HUES64 (cell line): ENCODE results near the gene RASEF.

Experiments used
- H3K27ac ChIP-seq: 2 replicates; pipeline ENCODE4 v1.7.0; 2013; ENCODE audit warnings: low read depth, low read length, inconsistent platforms
- H3K27me3 ChIP-seq: 2 replicates; pipeline ENCODE4 v1.6.1; 2013; ENCODE audit warnings: mild to moderate bottlenecking, low read length; ENCODE audit not compliant: insufficient read depth
- H3K36me3 ChIP-seq: 2 replicates; pipeline ENCODE4 v1.6.1; 2013; ENCODE audit warnings: mild to moderate bottlenecking, low read length; ENCODE audit not compliant: insufficient read depth
- H3K4me1 ChIP-seq: 2 replicates; pipeline ENCODE4 v1.6.1; 2013; ENCODE audit warnings: mild to moderate bottlenecking, low read length, moderate library complexity; ENCODE audit not compliant: insufficient read depth
- H3K4me3 ChIP-seq: 2 replicates; pipeline ENCODE4 v1.5.1; 2013; ENCODE audit warnings: mild to moderate bottlenecking, low read length, moderate library complexity
- H3K9ac ChIP-seq: 2 replicates; pipeline ENCODE4 v1.6.1; 2013; ENCODE audit warnings: mild to moderate bottlenecking, low read depth, low read length
- H3K9me3 ChIP-seq: 2 replicates; pipeline ENCODE4 v1.6.1; 2013; ENCODE audit warnings: low read depth, low read length; ENCODE audit not compliant: insufficient read depth
- whole genome bisulfite sequencing: fragments of 150-250, 120-280 bp; methylation state at CpG from one replicate; pipeline ENCODE4 v1.1.7; 2013; ENCODE audit warnings: missing lambda C conversion rate; 5-methylcytosine and 5-hydroxymethylcytosine counted together

The RASEF gene

GRCh38 chr9:83030391-83031107 is 32.4 kb downstream of the RASEF start:
- no peak overlapping the region for H3K4me3 ChIP-seq
- WGBS: 91% methylated on average over 6 of the region's 6 CpGs
- no peak overlapping the region for H3K9ac ChIP-seq

DNA sequence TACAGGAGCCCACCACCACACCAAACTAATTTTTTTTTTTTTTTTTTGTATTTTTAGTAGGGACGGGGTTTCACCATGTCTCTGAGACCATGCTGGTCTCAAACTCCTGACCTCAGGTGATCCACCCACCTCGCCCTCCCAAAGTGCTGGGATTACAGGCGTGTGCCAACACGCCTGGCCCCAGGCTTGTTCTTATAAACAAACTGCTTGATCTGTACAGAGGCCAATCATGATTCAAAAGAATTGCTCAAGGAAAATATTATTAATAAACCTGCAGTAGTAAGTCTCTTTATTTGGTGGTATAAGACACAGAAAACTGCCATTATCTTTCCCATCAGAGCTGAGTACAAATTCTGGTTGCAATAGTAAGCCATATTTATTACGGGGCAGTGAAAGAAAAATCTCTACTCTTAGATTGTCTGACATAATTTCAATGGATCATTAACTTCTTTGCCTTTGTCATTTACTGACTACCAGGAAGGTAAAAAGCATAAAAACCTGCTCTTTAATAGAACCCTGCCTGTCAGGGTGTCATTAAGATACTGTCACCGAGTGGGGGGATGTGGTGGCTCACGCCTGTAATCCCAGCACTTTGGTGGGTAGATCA is 33.3 kb downstream of the RASEF start:
- H3K36me3 ChIP-seq: no peaks in the 10 kb centered on the region
- H3K4me1 ChIP-seq: no peaks in the 10 kb centered on the region
- no peak overlapping the region for H3K9ac ChIP-seq
- WGBS: 95% methylated on average over 7 of the region's 7 CpGs
- no peak overlapping the region for H3K27ac ChIP-seq
- no peak overlapping the region for H3K4me3 ChIP-seq
- H3K27me3 ChIP-seq: no peaks in the 10 kb centered on the region
- H3K9me3 ChIP-seq: no peaks in the 10 kb centered on the region

More at GRCh38 chr9:83030391-83031107, 32.4 kb downstream of the RASEF start:
- no peak overlapping the region for H3K27ac ChIP-seq
- no peaks in the 10 kb centered on the region for H3K36me3 ChIP-seq
- H3K27me3 ChIP-seq: no peaks in the 10 kb centered on the region
- H3K4me1 ChIP-seq: no peaks in the 10 kb centered on the region
- no peaks in the 10 kb centered on the region for H3K9me3 ChIP-seq

DNA sequence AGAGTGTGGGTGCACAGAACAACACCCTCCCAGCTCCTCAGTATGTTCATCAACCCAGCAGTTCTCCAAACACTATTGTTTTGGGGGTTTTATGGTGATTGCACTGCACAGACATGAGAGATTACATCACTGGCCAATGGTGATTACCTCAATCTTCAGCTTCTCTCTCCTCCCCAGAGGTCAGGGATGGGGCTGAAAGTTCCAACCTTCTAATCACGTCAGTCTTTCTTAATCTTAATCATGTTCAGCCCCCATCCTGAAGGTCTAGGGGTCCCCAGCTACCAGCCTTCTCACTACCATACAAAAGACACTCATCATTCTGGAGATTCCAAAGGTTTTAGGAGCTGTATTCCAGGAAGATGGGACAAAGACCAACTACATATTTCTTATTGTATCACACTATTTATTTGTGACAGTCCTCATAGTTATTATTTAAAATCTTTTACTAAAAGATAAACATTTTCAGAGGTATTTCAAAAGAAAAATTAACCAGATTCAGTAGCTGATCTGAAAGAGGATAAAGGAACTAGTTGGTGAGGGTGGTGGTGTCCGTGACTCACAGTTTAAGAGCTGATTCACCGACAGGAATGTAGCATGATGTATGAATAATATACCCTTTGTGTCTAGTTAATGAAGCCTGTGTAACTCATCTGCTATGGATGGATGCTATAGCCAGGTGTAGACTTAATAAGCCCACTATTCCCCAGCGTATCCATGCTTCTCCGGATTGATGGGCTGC is 35.6 kb downstream of the RASEF start:
- Histone ChIP-seq H3K27ac (no peak overlapping the region), H3K4me3 (no peak overlapping the region), H3K9ac (no peak overlapping the region), H3K9me3 (no peaks in the 10 kb centered on the region), H3K36me3 (no peaks in the 10 kb centered on the region), H3K4me1 (no peaks in the 10 kb centered on the region; the same call in 1 of the 2 replicates), H3K27me3 (no peaks in the 10 kb centered on the region)
- 93% methylated on average over 5 of the region's 5 CpGs for WGBS

DNA sequence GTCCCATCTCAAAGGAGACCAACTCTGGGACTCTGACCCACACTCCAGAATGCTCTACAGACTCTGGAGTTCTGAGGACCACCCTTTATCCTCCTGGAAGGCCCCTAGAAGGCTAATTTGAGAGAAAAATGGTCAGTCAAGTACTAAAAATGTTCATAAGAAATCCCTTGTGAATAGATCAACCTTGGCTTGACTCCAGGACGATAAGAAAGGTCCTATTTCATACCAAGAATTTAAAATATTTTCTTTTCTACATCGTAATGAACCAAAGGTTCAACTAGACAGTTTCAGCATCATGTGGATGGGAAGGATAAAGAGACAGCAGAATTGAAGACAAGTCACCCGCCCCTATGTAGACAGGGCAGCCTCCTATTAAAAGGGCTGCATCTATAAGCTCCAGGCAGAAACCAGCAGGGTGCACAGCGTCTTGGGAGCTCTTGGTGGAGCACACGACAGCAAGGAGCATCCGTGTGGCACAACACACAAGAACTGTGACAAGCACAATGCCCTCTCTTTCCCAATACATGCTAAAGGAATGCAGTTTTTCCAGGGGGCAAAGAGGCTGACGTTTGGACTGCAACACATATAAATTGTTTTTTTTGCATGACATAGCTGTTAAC is 38.3 kb downstream of the RASEF start:
- Histone ChIP-seq H3K9me3 (no peaks in the 10 kb centered on the region), H3K9ac (no peak overlapping the region), H3K27me3 (no peaks in the 10 kb centered on the region), H3K36me3 (no peaks in the 10 kb centered on the region), H3K27ac (no peak overlapping the region), H3K4me3 (no peak overlapping the region), H3K4me1 (no peaks in the 10 kb centered on the region; the same call in 1 of the 2 replicates)
- WGBS: 93% methylated on average over 7 of the region's 7 CpGs

GRCh38 chr9:83023151-83023550 is 39.8 kb downstream of the RASEF start:
- Histone ChIP-seq H3K9ac (no peak overlapping the region), H3K4me1 (no peaks in the 10 kb centered on the region; the same call in 1 of the 2 replicates), H3K4me3 (no peak overlapping the region), H3K9me3 (0 out of 2 replicates have a peak, but pooled peaks cover under 1% of the 10 kb centered on the region), H3K36me3 (no peaks in the 10 kb centered on the region), H3K27ac (no peak overlapping the region), H3K27me3 (no peaks in the 10 kb centered on the region)
- 43% methylated on average over 1 of the region's 1 CpG for WGBS

- no peaks in the 10 kb centered on the region; the same call in 1 of the 2 replicates for H3K4me1 ChIP-seq
- H3K27me3 ChIP-seq: no peaks in the 10 kb centered on the region
- 80% methylated on average over 2 of the region's 2 CpGs for WGBS
These were observed 42.1 kb downstream of the RASEF start for GRCh38 chr9:83020864-83021263.

GRCh38 chr9:83020327-83020726 is 42.6 kb downstream of the RASEF start:
- Histone ChIP-seq H3K27ac (no peak overlapping the region), H3K9me3 (peaks cover 7% of the 10 kb centered on the region; the same call in 1 of the 2 replicates), H3K27me3 (no peaks in the 10 kb centered on the region), H3K36me3 (no peaks in the 10 kb centered on the region), H3K4me1 (no peaks in the 10 kb centered on the region; the same call in 1 of the 2 replicates), H3K9ac (no peak overlapping the region), H3K4me3 (no peak overlapping the region)
- 94% methylated on average over 7 of the region's 7 CpGs for WGBS

More at GRCh38 chr9:83020864-83021263, 42.1 kb downstream of the RASEF start:
- H3K36me3 ChIP-seq: no peaks in the 10 kb centered on the region
- H3K4me3 ChIP-seq: no peak overlapping the region
- peaks cover 7% of the 10 kb centered on the region; the same call in 1 of the 2 replicates for H3K9me3 ChIP-seq
- no peak overlapping the region for H3K9ac ChIP-seq
- no peak overlapping the region for H3K27ac ChIP-seq

DNA sequence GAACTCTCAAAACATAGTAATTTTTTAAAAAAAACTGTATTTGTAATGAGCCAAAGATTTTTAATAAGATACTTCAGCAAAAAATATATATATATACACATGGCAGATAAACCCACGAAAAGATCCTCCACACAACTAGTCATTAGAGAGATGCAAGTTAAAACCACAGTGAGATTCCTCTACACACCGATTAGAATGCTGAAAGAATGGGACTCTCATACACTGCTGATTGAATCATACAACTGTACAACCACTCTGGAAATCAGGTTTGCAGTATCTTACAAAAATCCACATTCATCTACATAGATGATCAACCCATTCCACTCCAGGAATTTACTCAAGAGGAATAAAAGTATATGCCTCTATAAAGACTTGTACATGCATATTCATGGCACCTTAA is 43.7 kb downstream of the RASEF start:
- WGBS: 96% methylated on average over 2 of the region's 2 CpGs
- H3K27me3 ChIP-seq: no peaks in the 10 kb centered on the region
- no peaks in the 10 kb centered on the region; the same call in 1 of the 2 replicates for H3K4me1 ChIP-seq
- H3K9ac ChIP-seq: no peak overlapping the region
- H3K4me3 ChIP-seq: no peak overlapping the region
- H3K9me3 ChIP-seq: peaks cover 7% of the 10 kb centered on the region; the same call in 1 of the 2 replicates
- no peaks in the 10 kb centered on the region for H3K36me3 ChIP-seq
- H3K27ac ChIP-seq: no peak overlapping the region

- no peak overlapping the region for H3K4me3 ChIP-seq
- 91% methylated on average over 2 of the region's 2 CpGs for WGBS
These were observed 47.0 kb downstream of the RASEF start for GRCh38 chr9:83015897-83016296.

DNA sequence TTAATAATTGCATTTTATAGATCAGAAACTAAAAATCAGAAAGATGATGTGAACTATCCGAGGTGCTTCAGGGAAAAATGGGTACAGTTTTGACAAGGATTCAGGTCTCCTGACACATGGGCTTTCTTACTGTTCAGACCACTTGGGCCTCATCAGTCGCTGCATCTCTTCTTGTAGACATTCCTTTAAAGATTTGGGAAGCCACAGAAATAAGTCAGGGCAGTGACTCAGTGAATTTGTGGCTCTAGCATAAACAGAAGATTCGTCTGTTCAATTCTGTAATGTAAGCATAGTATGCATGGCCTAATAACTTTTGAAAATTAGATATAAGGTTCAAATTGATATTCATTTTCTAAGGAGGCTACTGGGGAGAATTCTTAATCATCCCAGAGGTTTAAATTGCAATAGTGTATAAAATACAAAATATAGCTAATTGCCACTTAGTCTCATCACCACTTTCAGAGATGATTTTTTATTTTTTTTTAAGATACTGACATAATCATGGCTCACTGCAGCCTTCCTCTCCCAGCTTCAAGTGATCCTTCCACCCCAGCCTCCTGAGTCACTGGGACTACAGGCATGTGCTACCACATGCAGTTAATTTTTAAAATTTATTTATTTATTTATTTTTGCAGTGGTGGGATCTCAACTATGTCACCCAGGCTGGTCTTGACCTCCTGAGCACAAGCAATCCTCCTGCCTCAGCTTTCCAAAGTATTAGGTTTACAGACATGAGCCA is 48.9 kb downstream of the RASEF start:
- no peaks in the 10 kb centered on the region for H3K27me3 ChIP-seq
- H3K36me3 ChIP-seq: no peaks in the 10 kb centered on the region
- H3K4me1 ChIP-seq: peaks cover 9% of the 10 kb centered on the region
- no peak overlapping the region for H3K27ac ChIP-seq
- 92% methylated on average over 3 of the region's 3 CpGs for WGBS
- no peak overlapping the region for H3K4me3 ChIP-seq
- peaks cover 7% of the 10 kb centered on the region; the same call in 1 of the 2 replicates for H3K9me3 ChIP-seq
- no peak overlapping the region for H3K9ac ChIP-seq

More at GRCh38 chr9:83015897-83016296, 47.0 kb downstream of the RASEF start:
- no peaks in the 10 kb centered on the region for H3K36me3 ChIP-seq
- no peak overlapping the region for H3K27ac ChIP-seq
- no peaks in the 10 kb centered on the region for H3K27me3 ChIP-seq
- peaks cover 7% of the 10 kb centered on the region; the same call in 1 of the 2 replicates for H3K9me3 ChIP-seq
- peaks cover 9% of the 10 kb centered on the region for H3K4me1 ChIP-seq
- H3K9ac ChIP-seq: no peak overlapping the region
